Suppressor macrophage (primary cell): Measurements from ENCODE around the gene SRPK2.
"Not testable (repeated sequence)": the region's sequence is repeated elsewhere in the genome, so short reads cannot be mapped to it uniquely, and the experiment has no call there.

Experiments
- DNase-seq, 4 experiments: peaks; one replicate each; pipeline ENCODE4 v3.0.0-alpha.2; 2020 to 2022

The SRPK2 gene

GRCh38 chr7:105222953-105223352 is 165.8 kb downstream of the SRPK2 start:
- DNase-seq, result no peak

- no peak for DNase-seq
Observed at GRCh38 chr7:105219771-105220160, 169.0 kb downstream of the SRPK2 start.

DNA sequence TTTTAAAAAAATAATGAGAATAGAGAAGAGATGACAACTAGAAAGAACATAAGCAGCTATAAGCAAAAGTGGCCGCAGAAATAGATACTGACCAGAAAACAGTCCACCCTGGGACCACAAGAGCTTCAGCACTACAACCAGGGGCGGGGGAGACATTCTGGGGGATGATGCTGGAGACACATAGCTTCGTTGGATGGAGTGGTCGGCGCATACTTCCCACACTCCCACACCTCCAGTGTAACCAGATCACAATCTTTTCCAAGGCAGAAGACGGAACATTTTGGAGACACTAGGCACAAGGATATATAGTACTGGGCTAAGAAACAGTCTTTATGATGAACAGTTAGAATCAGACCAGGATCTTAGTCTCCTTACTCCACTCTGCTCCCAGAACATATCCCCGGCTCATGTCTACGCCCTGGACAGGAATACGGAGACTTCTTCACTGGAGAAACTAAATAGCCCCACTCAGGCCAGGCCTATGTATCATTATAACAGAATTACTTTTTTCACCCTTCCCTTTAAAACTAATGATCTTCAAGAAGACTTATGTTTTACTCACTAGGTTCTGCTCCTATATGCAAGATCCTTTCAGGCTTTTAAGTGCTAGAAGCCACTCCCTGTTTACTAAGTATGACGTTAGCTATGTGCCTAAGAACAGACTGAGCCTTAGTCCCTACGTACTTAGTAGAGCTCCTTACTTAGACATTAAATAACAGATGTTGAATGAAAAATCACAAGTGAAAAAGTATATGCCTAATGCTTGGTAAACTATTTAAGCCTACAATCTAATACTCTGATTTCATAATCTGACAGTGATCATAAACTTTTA is 169.6 kb downstream of the SRPK2 start:
- no peak for DNase-seq

GRCh38 chr7:105218215-105218614 is 170.5 kb downstream of the SRPK2 start:
- DNase-seq, result no peak

DNA sequence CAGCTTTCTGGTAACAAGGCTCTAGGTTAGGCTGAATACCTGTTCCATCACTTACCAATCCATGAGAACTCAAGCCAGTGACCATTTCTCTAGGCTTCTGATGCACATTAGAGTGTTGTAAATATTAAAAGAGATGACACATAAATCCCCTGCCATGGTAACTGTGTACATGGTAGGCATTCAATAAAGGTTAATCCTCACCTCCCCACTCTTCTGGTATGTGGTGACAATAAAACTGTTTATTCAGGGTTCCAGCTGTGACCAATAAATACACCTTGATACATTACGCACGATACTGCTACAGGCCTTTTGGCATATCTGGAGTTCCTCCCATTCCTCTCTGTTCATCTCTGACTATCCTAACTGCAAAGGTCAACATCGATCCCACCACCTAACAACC is 171.9 kb downstream of the SRPK2 start:
- no peak for DNase-seq

GRCh38 chr7:105215821-105216220 is 172.9 kb downstream of the SRPK2 start:
- no peak for DNase-seq

DNA sequence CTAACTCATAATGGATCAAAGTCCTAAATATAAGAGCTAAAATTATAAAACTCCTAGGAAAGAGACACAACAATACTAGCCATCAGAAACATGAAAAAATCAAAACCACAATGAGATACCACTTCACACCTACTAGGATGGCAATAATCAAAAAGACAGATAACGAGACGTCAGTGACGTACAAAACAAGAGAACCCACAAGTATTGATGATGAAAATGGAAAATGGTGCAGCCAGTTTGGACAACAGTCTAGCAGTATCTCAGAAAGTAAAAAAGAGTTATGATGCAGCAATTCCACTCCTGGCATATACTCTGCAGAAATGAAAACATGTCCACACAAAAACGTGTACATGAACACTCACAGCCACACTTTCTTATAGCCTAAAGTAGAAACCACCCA is 173.5 kb downstream of the SRPK2 start:
- no peak for DNase-seq

GRCh38 chr7:105213611-105214010 is 175.1 kb downstream of the SRPK2 start:
- DNase-seq, result peak; percentile 23 to 81 (median 56)

GRCh38 chr7:105212212-105212611 is 176.5 kb downstream of the SRPK2 start:
- no peak for DNase-seq

DNA sequence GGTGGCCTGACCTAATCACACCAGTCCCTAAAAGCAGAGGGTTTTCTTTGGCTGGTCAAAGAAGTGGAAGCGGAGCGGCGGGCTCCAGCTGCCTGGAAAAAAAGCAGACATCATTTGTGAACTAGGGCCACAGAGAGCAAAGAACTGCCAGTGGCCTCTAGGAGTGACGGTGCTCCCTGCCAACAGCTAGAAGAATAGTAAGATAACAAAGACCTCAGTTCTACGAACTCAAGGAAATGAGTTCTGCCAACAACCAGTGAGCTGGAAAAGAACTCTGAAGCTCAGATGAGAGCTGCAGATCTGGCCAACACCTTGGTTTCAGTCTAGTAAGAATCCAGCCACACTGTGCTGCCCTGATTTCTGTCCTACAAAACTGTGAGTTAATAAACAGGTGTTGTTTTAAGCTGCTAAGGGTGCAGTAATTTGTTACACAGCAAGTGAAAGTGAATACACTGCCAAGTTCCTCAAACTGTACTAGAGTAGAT is 178.0 kb downstream of the SRPK2 start:
- DNase-seq, result peak in 2 of 4 experiments; percentile 11 to 17

DNA sequence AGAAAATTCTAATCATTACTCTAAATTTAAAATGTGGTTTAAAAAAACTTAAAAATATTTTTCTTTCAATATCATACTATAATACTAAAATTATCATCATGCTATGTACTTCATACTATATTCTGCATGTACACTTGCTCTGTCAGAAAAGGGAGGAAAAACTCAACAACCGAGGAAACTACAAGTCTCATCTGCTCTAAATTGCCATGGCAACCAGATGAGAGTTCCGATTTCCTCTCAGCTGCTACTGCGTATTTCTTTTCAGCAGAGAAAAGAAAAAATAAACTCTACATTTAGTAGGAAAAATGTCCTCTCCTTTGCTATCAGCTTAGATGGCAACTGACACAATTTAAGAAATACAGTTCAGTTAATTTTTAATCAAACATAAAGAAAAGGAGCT is 178.9 kb downstream of the SRPK2 start:
- DNase-seq, result no peak

GRCh38 chr7:105209433-105209832 is 179.3 kb downstream of the SRPK2 start:
- no peak for DNase-seq

GRCh38 chr7:105206985-105207384 is 181.7 kb downstream of the SRPK2 start:
- no peak for DNase-seq

DNA sequence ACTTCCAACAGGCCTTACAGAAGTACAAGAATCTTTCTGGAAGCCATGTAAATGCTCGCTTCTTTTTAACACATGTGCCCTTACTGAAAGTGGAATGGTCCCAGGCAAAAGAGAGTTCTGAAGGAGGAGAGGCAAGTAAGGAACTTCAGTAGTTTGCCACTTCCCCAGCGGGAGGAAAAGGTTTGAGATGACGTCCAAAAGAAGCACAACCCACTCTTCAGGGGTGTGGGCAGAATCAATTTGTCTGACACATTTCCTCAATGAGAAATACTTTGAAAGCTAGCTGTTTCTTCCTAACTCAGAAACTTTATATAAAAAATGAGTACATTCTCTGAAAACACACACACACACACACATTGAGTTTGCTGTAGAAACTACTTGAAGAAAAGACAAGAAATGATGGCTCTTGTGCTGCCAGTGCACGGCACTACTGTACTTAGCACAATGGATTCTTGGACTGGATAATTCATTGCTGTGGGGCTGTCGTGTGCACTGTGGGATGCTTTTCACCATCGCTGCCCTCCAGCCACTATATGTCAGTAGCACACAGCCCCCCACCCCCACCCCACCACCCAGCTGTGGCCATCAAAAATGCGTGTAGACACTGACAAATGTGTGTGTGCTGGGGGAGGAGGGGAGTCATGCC is 183.0 kb downstream of the SRPK2 start:
- DNase-seq, result peak; percentile 57 to 78 (median 61)

DNA sequence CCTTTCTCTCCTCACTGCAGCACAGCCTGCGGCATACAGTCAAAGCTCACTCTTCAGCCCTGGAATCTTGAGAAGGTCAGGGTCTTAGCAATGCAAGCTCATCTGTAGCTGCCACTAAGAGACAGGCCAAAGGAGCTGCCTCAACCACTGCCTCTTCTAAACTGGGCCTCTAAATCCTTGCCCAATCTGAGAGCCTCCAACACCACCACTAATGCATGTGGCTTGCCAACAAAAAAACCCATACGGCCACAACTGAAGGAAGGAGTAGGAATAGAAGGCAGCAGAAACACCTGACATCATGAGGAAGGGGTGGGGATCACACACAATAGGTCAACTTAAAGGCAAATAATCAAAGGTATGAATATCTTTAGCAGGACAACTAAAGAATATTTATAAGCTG is 183.8 kb downstream of the SRPK2 start:
- DNase-seq, result no peak

DNA sequence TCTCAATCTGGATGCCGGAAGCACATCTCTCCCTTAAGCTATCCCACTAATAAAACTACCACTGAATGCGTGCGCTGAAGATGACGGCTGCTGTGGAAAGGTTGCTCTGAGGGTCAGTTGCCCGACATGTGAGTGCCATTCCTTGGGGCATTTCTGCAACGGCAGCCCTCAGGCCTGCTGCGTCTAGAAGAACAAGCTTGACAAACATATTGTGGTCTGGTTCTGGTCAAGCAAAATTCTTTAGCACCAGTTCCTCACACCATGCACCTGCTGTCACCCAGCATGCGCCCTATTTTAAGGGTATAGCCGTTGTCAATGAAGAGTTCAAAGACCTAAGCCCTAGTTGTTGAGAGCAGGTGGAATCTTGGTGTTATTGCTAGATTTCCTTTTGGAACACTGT is 184.2 kb downstream of the SRPK2 start:
- no peak for DNase-seq

DNA sequence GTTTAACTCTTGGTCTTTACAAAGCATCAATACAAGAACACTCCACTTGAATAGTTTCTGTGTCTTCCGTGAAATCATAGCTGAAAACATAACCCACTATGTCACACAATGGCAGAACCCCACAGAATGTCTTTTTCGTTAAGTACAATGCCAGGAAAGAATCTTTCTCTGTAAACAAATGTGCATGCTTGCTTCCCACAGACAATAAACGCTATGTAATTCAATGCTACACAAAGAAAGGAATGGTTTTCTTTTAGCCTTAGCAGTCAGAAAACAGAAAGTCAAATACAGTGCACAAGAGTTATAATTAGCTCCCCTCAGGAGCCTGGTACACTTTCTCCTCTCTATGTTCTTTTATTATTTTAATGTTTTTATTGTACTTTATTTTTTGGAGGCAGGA is 186.1 kb downstream of the SRPK2 start:
- DNase-seq, result no peak

DNA sequence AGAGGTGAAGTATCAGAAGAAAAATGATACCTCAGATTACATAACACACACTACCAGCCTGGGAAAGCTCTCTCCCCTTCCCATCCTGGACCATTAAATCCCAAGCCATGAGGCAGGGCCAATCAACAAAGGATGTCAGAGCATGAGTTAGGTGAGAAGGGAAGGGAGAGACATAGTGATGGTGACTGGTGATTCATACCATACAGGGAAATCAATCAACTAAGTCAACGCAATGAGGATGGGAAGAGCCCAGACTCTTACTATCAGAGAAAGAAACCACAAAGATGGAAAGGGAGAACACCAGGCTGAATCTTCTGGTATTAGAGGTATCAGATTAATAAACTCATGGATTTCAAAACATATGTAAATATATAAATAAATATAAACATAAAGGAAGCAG is 189.3 kb downstream of the SRPK2 start:
- DNase-seq, result no peak

DNA sequence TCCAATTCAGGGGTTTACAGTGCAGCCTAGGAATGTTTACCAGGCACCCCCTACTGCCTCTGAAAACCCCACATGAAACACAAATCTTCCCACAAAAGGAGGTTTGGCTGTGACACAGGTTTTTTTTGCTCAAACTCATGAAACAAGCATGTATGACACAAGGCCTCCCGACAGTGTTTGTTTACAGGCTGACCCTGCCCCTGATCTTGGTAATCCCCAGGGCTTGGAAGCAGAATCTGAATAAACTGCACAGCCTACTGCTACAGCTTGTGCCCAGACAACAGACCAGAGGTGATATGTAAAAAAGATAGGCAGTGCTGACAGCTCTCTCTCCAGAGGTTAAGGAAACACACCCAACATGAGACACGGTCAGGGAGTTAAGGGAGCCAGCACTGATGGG is 190.5 kb downstream of the SRPK2 start:
- DNase-seq, result no peak

DNA sequence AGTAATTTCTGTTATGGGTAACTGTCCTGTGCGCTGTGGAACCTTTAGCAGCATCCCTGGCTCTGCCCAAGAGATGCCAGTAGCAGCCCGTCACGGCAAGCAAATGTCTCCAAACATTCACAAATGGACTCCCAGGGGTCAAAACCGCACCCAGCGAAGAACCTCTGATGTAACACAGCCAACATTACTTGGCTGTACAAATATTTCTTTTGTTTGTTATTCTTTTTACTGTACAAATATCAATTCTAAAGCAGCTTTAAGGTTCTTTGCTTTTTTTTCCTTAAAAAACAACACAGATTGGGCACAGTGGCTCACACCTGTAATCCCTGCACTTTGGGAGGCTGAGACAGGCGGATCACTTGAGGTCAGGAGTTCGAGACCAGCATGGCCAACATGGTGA is 192.2 kb downstream of the SRPK2 start:
- DNase-seq, result no peak

DNA sequence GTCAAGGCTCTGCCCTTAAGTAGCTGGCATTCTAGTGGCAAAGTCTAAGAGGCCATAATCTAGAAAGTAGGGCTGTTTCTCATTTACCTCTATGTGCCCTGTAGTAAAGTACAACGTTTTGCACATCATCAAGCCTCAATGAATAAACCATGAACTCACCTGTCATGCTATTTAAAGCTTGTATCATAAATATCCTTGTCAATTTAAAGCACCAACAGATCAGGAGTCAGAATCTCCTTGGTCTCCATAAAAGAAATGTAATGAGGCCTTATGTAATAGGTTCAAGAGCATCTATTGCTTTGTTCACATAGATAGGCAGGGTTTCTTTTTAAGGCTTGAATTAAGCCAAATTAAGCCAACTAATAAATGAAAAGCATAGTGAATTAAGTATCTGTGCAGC is 192.8 kb downstream of the SRPK2 start:
- DNase-seq, result no peak

DNA sequence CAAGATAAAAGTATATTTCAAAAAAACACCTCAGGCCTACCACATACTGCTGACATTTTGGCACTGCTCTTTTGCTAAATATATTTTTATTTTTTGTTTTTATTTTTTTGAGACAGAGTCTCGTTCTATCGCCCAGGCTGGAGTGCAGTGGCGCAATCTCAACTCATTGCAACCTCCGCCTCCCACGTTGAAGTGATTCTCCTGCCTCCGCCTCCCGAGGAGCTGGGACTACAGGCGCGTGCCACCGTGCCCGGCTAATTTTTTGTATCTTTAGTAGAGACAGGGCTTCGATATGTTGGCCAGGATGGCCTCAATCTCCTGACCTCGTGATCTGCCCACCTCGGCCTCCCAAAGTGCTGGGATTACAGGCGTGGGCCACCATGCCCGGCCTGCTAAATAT is 193.8 kb downstream of the SRPK2 start:
- not testable (repeated sequence) for DNase-seq

GRCh38 chr7:105191331-105191730 is 197.4 kb downstream of the SRPK2 start:
- peak; percentile 61 to 84 (median 72) for DNase-seq

DNA sequence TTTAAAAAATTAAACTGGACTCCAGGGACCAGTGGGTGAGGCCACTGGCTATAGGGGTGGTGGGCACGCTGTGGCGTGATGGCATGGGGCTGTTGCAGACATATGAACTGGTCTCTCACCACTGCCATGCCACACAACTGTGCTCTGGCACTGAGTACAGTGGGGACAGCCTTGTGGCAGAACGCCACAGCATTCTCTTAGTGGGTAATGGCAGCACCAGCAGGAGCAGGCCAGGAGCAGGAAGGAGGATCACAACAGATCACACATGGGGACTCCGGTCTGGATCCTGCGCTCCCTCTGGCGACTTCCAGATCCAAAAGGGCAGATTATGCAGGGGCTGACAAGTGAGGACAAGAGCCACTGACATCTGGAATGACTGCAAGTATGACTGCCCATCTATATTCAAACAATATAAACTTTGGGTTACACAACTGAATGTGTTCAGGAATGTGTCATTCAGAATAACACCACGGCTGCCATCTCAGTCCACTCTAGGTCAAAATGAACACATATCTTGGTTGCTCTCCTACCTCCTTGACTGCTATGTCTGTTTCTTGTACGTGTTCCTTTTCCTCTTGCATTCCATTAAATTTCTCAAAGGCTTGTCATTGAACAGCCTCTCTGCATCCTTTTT is 198.7 kb downstream of the SRPK2 start:
- no peak for DNase-seq
